Thyroid gland (tissue), 4 donors: ENCODE results near the gene CLPSL1.

Experiments
- CTCF ChIP-seq, 6 experiments: fragments of 200-600 bp in 3 of 6; fragments of 450-650 bp in 3 of 6; sonication (generic) in 3 of 6; IDR thresholded peaks; one replicate each; pipeline ENCODE4 v1.5.1; 2016 to 2019; ENCODE audit warnings: antibody characterized with exemption in 6 of 6, mild to moderate bottlenecking in 2 of 6, inconsistent platforms in 1 of 6, moderate library complexity in 1 of 6
- POLR2A ChIP-seq, 2 donors: fragments of 450-650 bp; IDR thresholded peaks; one replicate each; pipeline ENCODE4 v1.6.1; 2017; ENCODE audit warnings: antibody characterized with exemption in 2 of 2, mild to moderate bottlenecking in 2 of 2, moderate library complexity in 1 of 2

- no peak for TF ChIP-seq POLR2A (IDR thresholded peaks at IDR 0.05)
- no peak for TF ChIP-seq CTCF (IDR thresholded peaks at IDR 0.05)
Measured at GRCh38 chr6:35733633-35734032, 47.2 kb upstream of the CLPSL1 start.
